ENCODE data around the gene TOR2A. TPM values are rescaled to one million over a fixed set of nuclear protein-coding genes. Genes with fewer than 3 reads are reported as not detected.

The TOR2A gene
- total RNA-seq, 1 donor: 4.7 TPM

GRCh38 chr9:127700594-127701255, 34.4 kb downstream of the TOR2A start:
- TF ChIP-seq CTCF (IDR thresholded peaks at IDR 0.05; ENCODE audit: extremely low read depth, low read depth, low read length): no peak
- Histone ChIP-seq H3K4me1 (ENCODE audit: insufficient read depth, low read length) (peaks cover 3% of the 10 kb centered on the region), H3K36me3 (ENCODE audit: insufficient read depth, low read length) (no peaks in the 10 kb centered on the region), H3K27me3 (ENCODE audit: insufficient read depth, low read length) (no peaks in the 10 kb centered on the region), H2AFZ (ENCODE audit: low read length) (no peak overlapping the region), H3K4me3 (ENCODE audit: insufficient read depth, low read length) (no peak overlapping the region), H3K79me2 (ENCODE audit: insufficient read depth, low read length) (no peaks in the 10 kb centered on the region), H4K20me1 (ENCODE audit: insufficient read depth, low read length) (no peaks in the 10 kb centered on the region), H3K4me2 (ENCODE audit: insufficient read depth, low read length) (no peak overlapping the region), H3K9me3 (ENCODE audit: low read depth, low read length) (no peaks in the 10 kb centered on the region), H3K27ac (ENCODE audit: low read depth, low read length) (no peak overlapping the region)
- peak; percentile 41 for DNase-seq (ENCODE audit: insufficient read length, low spot score, missing footprints)

- Histone ChIP-seq H3K4me2 (ENCODE audit: insufficient read depth, low read length) (no peak overlapping the region), H3K36me3 (ENCODE audit: insufficient read depth, low read length) (no peaks in the 10 kb centered on the region), H4K20me1 (ENCODE audit: insufficient read depth, low read length) (no peaks in the 10 kb centered on the region), H3K4me1 (ENCODE audit: insufficient read depth, low read length) (peaks cover 3% of the 10 kb centered on the region), H3K9me3 (ENCODE audit: low read depth, low read length) (no peaks in the 10 kb centered on the region), H3K27me3 (ENCODE audit: insufficient read depth, low read length) (no peaks in the 10 kb centered on the region), H3K79me2 (ENCODE audit: insufficient read depth, low read length) (no peaks in the 10 kb centered on the region), H3K27ac (ENCODE audit: low read depth, low read length) (no peak overlapping the region), H2AFZ (ENCODE audit: low read length) (no peak overlapping the region), H3K4me3 (ENCODE audit: insufficient read depth, low read length) (no peak overlapping the region)
- DNase-seq (ENCODE audit: insufficient read length, low spot score, missing footprints): peak; percentile 15
- TF ChIP-seq CTCF (IDR thresholded peaks at IDR 0.05; ENCODE audit: extremely low read depth, low read depth, low read length): no peak
These were observed 35.0 kb downstream of the TOR2A start for GRCh38 chr9:127700140-127700539.

GRCh38 chr9:127698985-127699670, 36.0 kb downstream of the TOR2A start:
- Histone ChIP-seq H3K27me3 (ENCODE audit: insufficient read depth, low read length) (no peaks in the 10 kb centered on the region), H2AFZ (ENCODE audit: low read length) (peak overlapping the region; percentile 80), H3K9me3 (ENCODE audit: low read depth, low read length) (no peaks in the 10 kb centered on the region), H3K36me3 (ENCODE audit: insufficient read depth, low read length) (no peaks in the 10 kb centered on the region), H3K27ac (ENCODE audit: low read depth, low read length) (peak overlapping the region; percentile 61), H4K20me1 (ENCODE audit: insufficient read depth, low read length) (no peaks in the 10 kb centered on the region), H3K4me2 (ENCODE audit: insufficient read depth, low read length) (peak overlapping the region; percentile 79), H3K4me3 (ENCODE audit: insufficient read depth, low read length) (peak overlapping the region; percentile 56), H3K4me1 (ENCODE audit: insufficient read depth, low read length) (peaks cover 3% of the 10 kb centered on the region), H3K79me2 (ENCODE audit: insufficient read depth, low read length) (no peaks in the 10 kb centered on the region)
- no peak for TF ChIP-seq CTCF (IDR thresholded peaks at IDR 0.05; ENCODE audit: extremely low read depth, low read depth, low read length)
- DNase-seq (ENCODE audit: insufficient read length, low spot score, missing footprints): peak; percentile 99

GRCh38 chr9:127698386-127698785, 36.7 kb downstream of the TOR2A start:
- H3K27me3 ChIP-seq (ENCODE audit: insufficient read depth, low read length): no peaks in the 10 kb centered on the region
- no peaks in the 10 kb centered on the region for H3K79me2 ChIP-seq (ENCODE audit: insufficient read depth, low read length)
- H3K4me3 ChIP-seq (ENCODE audit: insufficient read depth, low read length): no peak overlapping the region
- no peak for TF ChIP-seq CTCF (IDR thresholded peaks at IDR 0.05; ENCODE audit: extremely low read depth, low read depth, low read length)
- H3K36me3 ChIP-seq (ENCODE audit: insufficient read depth, low read length): peaks cover 4% of the 10 kb centered on the region
- H3K9me3 ChIP-seq (ENCODE audit: low read depth, low read length): no peaks in the 10 kb centered on the region
- H2AFZ ChIP-seq (ENCODE audit: low read length): no peak overlapping the region
- peaks cover 3% of the 10 kb centered on the region for H3K4me1 ChIP-seq (ENCODE audit: insufficient read depth, low read length)
- H3K27ac ChIP-seq (ENCODE audit: low read depth, low read length): no peak overlapping the region
- no peaks in the 10 kb centered on the region for H4K20me1 ChIP-seq (ENCODE audit: insufficient read depth, low read length)
- no peak overlapping the region for H3K4me2 ChIP-seq (ENCODE audit: insufficient read depth, low read length)
- DNase-seq (ENCODE audit: insufficient read length, low spot score, missing footprints): no peak

All from osteoblast (primary cell).